Heart left ventricle (tissue), 13 donors: Measurements from ENCODE around the gene KIF1A.

Experiments
- POLR2A ChIP-seq, 2 donors: fragments of 450-650 bp; IDR thresholded peaks; one replicate each; pipeline ENCODE4 v1.6.1; 2017; ENCODE audit warnings: antibody characterized with exemption in 2 of 2, mild to moderate bottlenecking in 2 of 2, moderate library complexity in 2 of 2
- TF ChIP-seq, protein P1 (sequence below), 12 donors: fragments of 200-600 bp; sonication (generic) in 4 of 12; IDR thresholded peaks; one replicate each; pipeline versions ENCODE4 v1.5.0 to v1.8.0; 2018 to 2022; ENCODE audit warnings: antibody characterized with exemption in 12 of 12, mild to moderate bottlenecking in 5 of 12
- donor health status: ischemic (EF 13 %, LVEDD 7.1; RV severe dilation, severe dysfunction).
- donor health status: DM: no; HTN: yes; CAD: no.
- donor health status: DM: no; HTN: no; CAD: no.
- donor health status: ischemic (EF 25% LVEDD 6.9; RV normal size, moderate dysfunction).
- donor health status: ischemic (EF 25% LVEDD 5.7; RV mildly dilated, moderate dysfunction).
- donor health status: ischemic (EF 35%, LVEDD 5.7; RV mildly dilated, moderate dysfunction).
- donor health status: nonischemic (EF 11% LVEDD 7.7; RV severe dilation, severe dysfunction).
- donor health status: DM: yes; HTN: yes; CAD: no.
- donor health status: PGD.
- donor health status: ischemic (EF 29% LVEDD 5.4; RV normal size, mild dysfunction).
- donor health status: nonischemic (EF 23%, LVEDD 6.1; RV moderate dilation, normal function).

DNA sequence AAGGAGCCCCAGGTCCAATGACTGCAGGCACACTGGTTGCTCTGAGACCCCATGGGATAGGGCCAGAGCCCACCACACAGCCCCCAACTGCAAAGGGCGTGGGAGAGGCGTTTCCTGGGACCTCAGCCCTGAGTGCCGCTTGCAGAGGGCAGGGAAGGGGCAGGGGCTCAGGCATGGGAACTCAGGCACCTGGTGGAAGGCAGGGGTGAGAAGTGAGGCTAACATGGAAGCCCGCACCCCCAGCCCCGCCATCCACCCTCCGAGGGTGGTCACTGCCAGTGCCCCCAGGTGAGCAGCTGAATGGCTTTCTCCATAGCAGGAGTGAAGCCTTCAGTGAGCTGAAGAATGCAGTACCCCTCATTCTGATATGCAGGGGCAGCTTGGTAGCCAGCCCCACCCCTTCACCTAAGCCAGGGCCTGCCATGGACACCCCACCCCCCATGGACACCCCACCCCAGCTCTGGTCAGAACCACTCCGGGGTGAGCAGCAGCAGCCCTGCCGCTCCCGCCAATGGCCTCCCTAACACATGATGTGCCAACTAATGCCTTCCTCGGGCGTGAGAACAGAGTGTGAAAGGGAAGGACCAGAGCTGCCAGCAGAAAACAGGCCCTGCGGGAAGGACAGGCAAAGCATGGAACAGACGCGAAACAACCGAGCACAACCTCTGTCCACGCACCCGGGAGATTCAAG lies 6.6 kb downstream of the KIF1A start:
- TF ChIP-seq, protein P1, sequence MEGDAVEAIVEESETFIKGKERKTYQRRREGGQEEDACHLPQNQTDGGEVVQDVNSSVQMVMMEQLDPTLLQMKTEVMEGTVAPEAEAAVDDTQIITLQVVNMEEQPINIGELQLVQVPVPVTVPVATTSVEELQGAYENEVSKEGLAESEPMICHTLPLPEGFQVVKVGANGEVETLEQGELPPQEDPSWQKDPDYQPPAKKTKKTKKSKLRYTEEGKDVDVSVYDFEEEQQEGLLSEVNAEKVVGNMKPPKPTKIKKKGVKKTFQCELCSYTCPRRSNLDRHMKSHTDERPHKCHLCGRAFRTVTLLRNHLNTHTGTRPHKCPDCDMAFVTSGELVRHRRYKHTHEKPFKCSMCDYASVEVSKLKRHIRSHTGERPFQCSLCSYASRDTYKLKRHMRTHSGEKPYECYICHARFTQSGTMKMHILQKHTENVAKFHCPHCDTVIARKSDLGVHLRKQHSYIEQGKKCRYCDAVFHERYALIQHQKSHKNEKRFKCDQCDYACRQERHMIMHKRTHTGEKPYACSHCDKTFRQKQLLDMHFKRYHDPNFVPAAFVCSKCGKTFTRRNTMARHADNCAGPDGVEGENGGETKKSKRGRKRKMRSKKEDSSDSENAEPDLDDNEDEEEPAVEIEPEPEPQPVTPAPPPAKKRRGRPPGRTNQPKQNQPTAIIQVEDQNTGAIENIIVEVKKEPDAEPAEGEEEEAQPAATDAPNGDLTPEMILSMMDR (IDR thresholded peaks at IDR 0.05) = no peak
- no peak for TF ChIP-seq POLR2A (IDR thresholded peaks at IDR 0.05)
